Body of pancreas (tissue), 4 donors: Measurements from ENCODE around the gene AMDHD2. TPM values are rescaled to one million over a fixed set of nuclear protein-coding genes. Genes with fewer than 3 reads are reported as not detected.
"Not testable (repeated sequence)": the region's sequence is repeated elsewhere in the genome, so short reads cannot be mapped to it uniquely, and the experiment has no call there.

Source experiments
- ATAC-seq: fragments of 150-250 bp; one replicate; pipeline ENCODE4 v1.9.1; 2016
- DNase-seq, 4 donors: peaks; one replicate each; pipeline ENCODE4 v3.0.0-alpha.2; 2019
- H3K27ac ChIP-seq, 4 donors: fragments of 200-600 bp; sonication (generic); 1 replicate in 3 of 4; 2 replicates in 1 of 4; pipeline versions ENCODE4 v1.5.1 to v1.6.1; 2016 to 2019; ENCODE audit warnings: mild to moderate bottlenecking in 1 of 4, mixed read lengths in 1 of 4, moderate library complexity in 1 of 4
- H3K27me3 ChIP-seq, 2 donors: fragments of 200-600 bp; sonication (generic); one replicate each; pipeline ENCODE4 v1.6.0; 2016; ENCODE audit warnings: mild to moderate bottlenecking in 1 of 2
- H3K36me3 ChIP-seq, 2 donors: fragments of 200-600 bp; sonication (generic); replicated peaks in 1 of 2; 2 replicates each; pipeline ENCODE4 v1.5.1; 2016; ENCODE audit warnings: low read depth in 2 of 2; ENCODE audit not compliant: insufficient read depth in 1 of 2
- H3K4me1 ChIP-seq: fragments of 200-600 bp; sonication (generic); one replicate; pipeline ENCODE4 v1.6.0; 2016
- H3K4me3 ChIP-seq, 2 donors: fragments of 200-600 bp; sonication (generic); 1 replicate in 1 of 2; 2 replicates in 1 of 2; pipeline ENCODE4 v1.5.1; 2016 to 2019
- H3K9me3 ChIP-seq, 3 donors: fragments of 200-600 bp; sonication (generic); 1 replicate in 2 of 3; 2 replicates in 1 of 3; pipeline ENCODE4 v1.5.1; 2016
- WGBS, 2 donors: methylation state at CpG; one replicate each; pipeline ENCODE4 v1.1.5; 2017; 5-methylcytosine and 5-hydroxymethylcytosine counted together
- intact Hi-C: fragments of 100-400 bp; cut with DNase I; formaldehyde crosslinking; loops from one replicate; pipeline ENCODE4 v1.15.1; 2023
- microRNA counts, 2 donors: library from miRNA; unstranded; fragments of <30 nt; microRNA quantifications; one replicate each; lab custom pipeline; 2017
- microRNA-seq, 2 donors: library from miRNA; unstranded; fragments of <30 nt; microRNA quantifications; one replicate each; pipeline ENCODE4, GENCODE V29; 2016; ENCODE audit warnings: borderline number of aligned reads in 2 of 2, borderline replicate concordance in 2 of 2
- small RNA-seq: library from RNA; depleted of rRNA; stranded (forward); fragments of <200 nt; gene quantifications from one replicate; pipeline ENCODE3, GENCODE V24; 2016
- total RNA-seq, 2 donors: library from RNA; depleted of rRNA; stranded (reverse); fragments of >200 nt; gene quantifications; one replicate each; pipeline ENCODE4 v1.1.0, GENCODE V29; 2016

Gene AMDHD2
- total RNA-seq, 2 donors from 2014 or later: 13.7 to 33.6 TPM

GRCh38 chr16:2578905-2579304 is 58.7 kb downstream of the AMDHD2 start:
- WGBS, 2 donors: no CpG with 5 or more reads among the region's 12 CpGs
- ATAC-seq, DNase-seq, intact Hi-C loops, H3K4me1 ChIP-seq, H3K27me3 ChIP-seq, H3K4me3 ChIP-seq, H3K27ac ChIP-seq, H3K9me3 ChIP-seq, H3K36me3 ChIP-seq: not testable (repeated sequence)

GRCh38 chr16:2580143-2580542 is 60.0 kb downstream of the AMDHD2 start:
- ATAC-seq, DNase-seq, H3K9me3 ChIP-seq, intact Hi-C loops, H3K4me1 ChIP-seq, H3K4me3 ChIP-seq, H3K36me3 ChIP-seq, H3K27me3 ChIP-seq, H3K27ac ChIP-seq: not testable (repeated sequence)
- WGBS, 2 donors: 100% methylated on average over 1 of the region's 11 CpGs; no CpG with 5 or more reads in 1 of the 2 donors

GRCh38 chr16:2580818-2581217 is 60.6 kb downstream of the AMDHD2 start:
- DNase-seq, H3K27me3 ChIP-seq, H3K36me3 ChIP-seq, H3K4me1 ChIP-seq, ATAC-seq, H3K4me3 ChIP-seq, intact Hi-C loops, H3K9me3 ChIP-seq, H3K27ac ChIP-seq: not testable (repeated sequence)
- no CpG with 5 or more reads among the region's 21 CpGs for WGBS, 2 donors

MicroRNAs encoded within 50 kb of the gene (microRNA counts, 767-probe panel; counts per million panel counts)
- 0 to 736 counts per million in 2 donors for microRNA hsa-miR-3178 (lab: Ali Mortazavi, UCI)

Small RNAs within 50 kb of the gene (microRNA-seq; reads per million reads assigned to microRNA genes)
- 0 reads per million in 2 donors for gene MIR3178

Small RNAs within 50 kb of the gene (small RNA-seq; reads per million reads assigned to genes)
- not detected for gene AC093525.1
- gene MIR3178: not detected

Other genes starting within 250 kb of the AMDHD2 start
- gene ABCA3, start 179.6 kb upstream of the AMDHD2 start, total RNA-seq: 10 to 100 TPM; 13.8 to 21.0 TPM
- gene CCNF, start 90.9 kb upstream of the AMDHD2 start, total RNA-seq: 1 to 10 TPM in 1 of 2 donors, under 1 TPM in 1; 0.99 to 2.3 TPM
- not detected for gene TEDC2, start 60.3 kb upstream of the AMDHD2 start, total RNA-seq
- not detected for gene NTN3, start 49.1 kb upstream of the AMDHD2 start, total RNA-seq
- 10 to 100 TPM; 18.7 to 30.0 TPM for gene TBC1D24, start 45.2 kb upstream of the AMDHD2 start, total RNA-seq
- gene ATP6V0C, start 6.4 kb upstream of the AMDHD2 start, total RNA-seq: 10 to 100 TPM; 33.5 to 38.9 TPM
- 1 to 10 TPM in 1 of 2 donors, under 1 TPM in 1; 0.52 to 1.3 TPM for gene CEMP1, start 11.0 kb downstream of the AMDHD2 start, total RNA-seq
- gene PDPK1, start 17.6 kb downstream of the AMDHD2 start, total RNA-seq: 10 to 100 TPM; 20.5 to 28.0 TPM
- gene KCTD5, start 162.2 kb downstream of the AMDHD2 start, total RNA-seq: 1 to 10 TPM; 6.2 to 7.3 TPM
- gene PRSS27, start 199.9 kb downstream of the AMDHD2 start, total RNA-seq: 1 to 10 TPM in 1 of 2 donors, not detected in 1; 2.1 TPM
- 1,000 to 10,000 TPM in 1 of 2 donors, 100 to 1,000 TPM in 1; 231 to 1,198 TPM for gene SRRM2, start 232.3 kb downstream of the AMDHD2 start, total RNA-seq